CD4-positive, CD25-positive, alpha-beta regulatory T cell (primary cell): ENCODE results near the gene RNF166. TPM values are rescaled to one million over a fixed set of nuclear protein-coding genes. Genes with fewer than 3 reads are reported as not detected.

ENCODE experiments used
- ATAC-seq, 2 donors: fragments of 150-1000 bp; cut with Tn5 transposase; one replicate each; pipeline ENCODE4 v1.10.0; 2021; ENCODE audit warnings: low read depth in 2 of 2, moderate number of reproducible peaks in 2 of 2, moderate library complexity in 1 of 2
- DNase-seq, 3 donors: peaks; one replicate each; pipeline versions ENCODE4 v3.0.0 to v3.0.0-alpha.2; 2012 to 2022; ENCODE audit warnings: mixed read lengths in 1 of 3
- H3K27ac ChIP-seq: one replicate; pipeline ENCODE4 v1.7.0; 2013; ENCODE audit warnings: mild to moderate bottlenecking, low read length; ENCODE audit not compliant: insufficient read depth, poor library complexity, severe bottlenecking
- H3K27me3 ChIP-seq: one replicate; pipeline ENCODE4 v1.7.0; 2013; ENCODE audit warnings: low read length; ENCODE audit not compliant: control insufficient read depth, insufficient read depth
- H3K36me3 ChIP-seq: one replicate; pipeline ENCODE4 v1.7.0; 2013; ENCODE audit warnings: mild to moderate bottlenecking, low read length, moderate library complexity; ENCODE audit not compliant: control insufficient read depth, insufficient read depth
- H3K4me1 ChIP-seq: 2 replicates; pipeline ENCODE4 v1.7.0; 2013; ENCODE audit warnings: mild to moderate bottlenecking, low read length; ENCODE audit not compliant: insufficient read depth, control insufficient read depth, poor library complexity, severe bottlenecking
- H3K4me3 ChIP-seq: one replicate; pipeline ENCODE4 v1.7.0; 2013; ENCODE audit warnings: low read depth, mild to moderate bottlenecking, low read length, moderate library complexity
- H3K9me3 ChIP-seq, 2 experiments: 1 replicate in 1 of 2; 2 replicates in 1 of 2; pipeline ENCODE4 v1.7.0; 2013; ENCODE audit warnings: low read length in 2 of 2, mild to moderate bottlenecking in 1 of 2, moderate library complexity in 1 of 2; ENCODE audit not compliant: control insufficient read depth in 2 of 2
- H3K27ac Mint-ChIP-seq, 3 donors: one replicate each; pipeline ENCODE4 v1.8.0; 2020 to 2022; ENCODE audit warnings: mild to moderate bottlenecking in 3 of 3, mixed read lengths in 3 of 3, moderate library complexity in 2 of 3
- H3K27me3 Mint-ChIP-seq: one replicate; pipeline ENCODE4 v1.8.0; 2022; ENCODE audit warnings: mild to moderate bottlenecking, mixed read lengths
- H3K36me3 Mint-ChIP-seq: one replicate; pipeline ENCODE4 v1.8.0; 2020; ENCODE audit warnings: mixed read lengths
- H3K4me1 Mint-ChIP-seq, 4 donors: one replicate each; pipeline ENCODE4 v1.8.0; 2020 to 2022; ENCODE audit warnings: mixed read lengths in 4 of 4, mild to moderate bottlenecking in 1 of 4
- H3K4me3 Mint-ChIP-seq, 4 donors: one replicate each; pipeline ENCODE4 v1.8.0; 2020 to 2022; ENCODE audit warnings: mild to moderate bottlenecking in 4 of 4, mixed read lengths in 4 of 4, moderate library complexity in 3 of 4
- H3K9me3 Mint-ChIP-seq, 7 donors: one replicate each; pipeline ENCODE4 v1.8.0; 2020 to 2022; ENCODE audit warnings: mixed read lengths in 7 of 7, mild to moderate bottlenecking in 3 of 7, moderate library complexity in 2 of 7
- polyA plus RNA-seq, 4 donors: library from polyadenylated mRNA; unstranded; fragments of 300-500 nt; fragmentation: Illumina TruSeq; gene quantifications; one replicate each; pipeline ENCODE4 v1.2.3, GENCODE V29; 2021
- total RNA-seq: library from RNA; stranded (reverse); gene quantifications from one replicate; pipeline ENCODE4 v1.2.3, GENCODE V29; 2022

The RNF166 gene
- total and polyA plus RNA-seq, 5 donors from 2014 or later: 63.6 to 420 (median 98.0) TPM

DNA sequence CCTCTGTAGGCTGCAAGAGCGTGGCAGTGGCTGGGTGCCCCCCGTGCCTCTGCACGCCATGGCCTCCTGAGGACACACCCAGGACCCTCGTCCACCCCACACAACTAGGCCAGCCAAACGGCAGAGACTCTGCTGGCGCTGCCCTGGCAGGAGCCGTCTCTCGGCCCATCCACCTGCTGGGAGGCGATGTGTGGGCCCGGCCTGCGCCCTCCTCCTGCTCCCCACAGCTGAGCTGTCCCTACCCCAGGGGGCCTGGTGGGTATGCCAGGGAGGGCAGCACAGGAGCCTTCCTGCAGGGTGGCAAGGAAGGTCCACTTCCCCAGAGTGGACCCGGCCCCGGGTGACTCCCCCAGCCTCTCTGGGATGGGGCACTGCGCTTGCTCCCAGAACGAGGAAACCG is 7.0 kb downstream of the RNF166 start:
- Mint-ChIP-seq H3K36me3 (peaks cover 8% of the 10 kb centered on the region), H3K4me1 (peaks cover 0 to 67% (median 18%) of the 10 kb centered on the region in 4 donors), H3K9me3 (peaks cover 0 to 4% (median 0%) of the 10 kb centered on the region in 7 donors), H3K27me3 (peaks cover 5% of the 10 kb centered on the region), H3K27ac (peak overlapping the region; percentile 60 to 96 (median 95)), H3K4me3 (no peak overlapping the region)
- H3K36me3 ChIP-seq: peaks cover 37% of the 10 kb centered on the region
- no peaks in the 10 kb centered on the region for H3K27me3 ChIP-seq
- no peak for DNase-seq
- ATAC-seq: no peak
- H3K4me1 ChIP-seq: peaks cover 69% of the 10 kb centered on the region
- H3K9me3 ChIP-seq: no peaks in the 10 kb centered on the region
- H3K4me3 ChIP-seq: no peak overlapping the region
- H3K27ac ChIP-seq: peak overlapping the region; percentile 92

DNA sequence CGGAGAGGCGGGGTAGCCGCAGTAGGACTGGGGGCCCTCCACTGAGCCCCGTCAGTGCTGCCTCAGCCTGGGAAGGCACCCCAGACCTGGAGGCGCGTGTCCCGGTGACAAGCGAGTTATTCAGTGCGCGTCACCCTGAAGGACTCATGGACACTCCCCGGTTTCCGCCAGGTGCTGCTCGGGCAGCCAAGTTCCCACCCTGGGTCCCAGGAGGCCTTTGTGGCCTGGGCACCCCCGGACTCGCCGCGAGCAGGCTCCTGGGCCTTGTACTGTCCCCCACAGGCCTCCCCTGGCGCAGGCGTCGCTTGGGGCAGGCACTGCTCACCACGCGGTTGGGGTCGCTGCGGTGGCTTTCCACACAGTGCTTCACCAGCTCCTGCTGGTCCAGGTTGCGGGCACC is 7.6 kb downstream of the RNF166 start:
- Histone ChIP-seq H3K27me3 (no peaks in the 10 kb centered on the region), H3K27ac (peak overlapping the region; percentile 92), H3K4me1 (peaks cover 69% of the 10 kb centered on the region), H3K4me3 (no peak overlapping the region), H3K9me3 (no peaks in the 10 kb centered on the region), H3K36me3 (peaks cover 37% of the 10 kb centered on the region)
- H3K27me3 Mint-ChIP-seq: peaks cover 5% of the 10 kb centered on the region
- ATAC-seq (no peak), DNase-seq (no peak)
- peak overlapping the region in 1 of 3 donors; percentile 52 for H3K27ac Mint-ChIP-seq
- peaks cover 0 to 3% (median 0%) of the 10 kb centered on the region in 7 donors for H3K9me3 Mint-ChIP-seq
- peak overlapping the region; percentile 33 to 71 (median 54) for H3K4me3 Mint-ChIP-seq
- H3K4me1 Mint-ChIP-seq: peaks cover 0 to 65% (median 15%) of the 10 kb centered on the region in 4 donors
- peaks cover 8% of the 10 kb centered on the region for H3K36me3 Mint-ChIP-seq

DNA sequence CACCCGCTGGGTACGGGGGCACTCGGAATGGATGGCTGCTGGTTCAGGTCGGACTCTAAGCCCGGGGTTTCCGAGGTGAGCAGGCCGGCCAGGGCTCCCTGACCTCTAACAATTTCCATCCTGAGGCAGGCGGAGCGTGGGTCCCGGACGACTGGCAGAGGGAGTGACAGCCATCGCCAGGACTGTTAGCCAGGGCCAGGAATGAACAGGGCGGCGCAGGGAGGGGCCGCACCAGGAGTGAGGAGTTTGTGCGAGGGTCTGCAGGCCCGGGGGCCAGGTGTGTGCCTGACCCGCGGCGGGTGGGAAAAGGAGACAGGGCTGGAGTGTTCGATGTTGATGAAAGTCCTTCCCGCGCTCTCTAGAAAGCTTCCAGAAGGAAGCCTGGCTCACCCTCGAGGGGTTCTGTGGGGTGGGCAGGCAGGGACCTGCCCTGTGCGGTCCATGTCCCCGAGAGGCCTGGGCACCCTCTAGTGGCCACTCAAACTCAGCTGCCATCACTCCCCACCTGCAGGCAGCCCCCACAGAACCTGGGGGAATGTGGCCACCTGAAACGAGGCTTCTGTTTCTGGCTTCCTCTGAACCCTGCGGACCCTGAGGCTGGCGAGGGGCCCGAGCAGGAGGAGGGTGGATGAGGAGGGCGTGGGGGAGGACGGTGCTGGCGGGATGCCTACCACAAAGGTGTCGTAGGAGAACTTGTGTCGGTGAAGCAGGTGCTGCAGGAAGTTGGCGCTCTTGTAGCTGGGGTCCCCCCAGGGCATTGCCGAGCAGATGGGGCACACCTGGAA is 8.2 kb downstream of the RNF166 start:
- H3K27ac ChIP-seq: peak overlapping the region; percentile 92
- H3K36me3 ChIP-seq: peaks cover 37% of the 10 kb centered on the region
- H3K27me3 ChIP-seq: no peaks in the 10 kb centered on the region
- peaks cover 69% of the 10 kb centered on the region for H3K4me1 ChIP-seq
- ATAC-seq (no peak), DNase-seq (peak in 2 of 3 donors; percentile 32 to 40)
- no peaks in the 10 kb centered on the region for H3K9me3 ChIP-seq
- H3K4me3 Mint-ChIP-seq: peak overlapping the region; percentile 33 to 71 (median 54)
- H3K9me3 Mint-ChIP-seq: peaks cover 0 to 3% (median 0%) of the 10 kb centered on the region in 7 donors
- H3K27me3 Mint-ChIP-seq: peaks cover under 1% of the 10 kb centered on the region
- H3K27ac Mint-ChIP-seq: peak overlapping the region in 2 of 3 donors; percentile 80 to 83
- peaks cover 8% of the 10 kb centered on the region for H3K36me3 Mint-ChIP-seq
- peaks cover 0 to 63% (median 13%) of the 10 kb centered on the region in 4 donors for H3K4me1 Mint-ChIP-seq
- H3K4me3 ChIP-seq: no peak overlapping the region

DNA sequence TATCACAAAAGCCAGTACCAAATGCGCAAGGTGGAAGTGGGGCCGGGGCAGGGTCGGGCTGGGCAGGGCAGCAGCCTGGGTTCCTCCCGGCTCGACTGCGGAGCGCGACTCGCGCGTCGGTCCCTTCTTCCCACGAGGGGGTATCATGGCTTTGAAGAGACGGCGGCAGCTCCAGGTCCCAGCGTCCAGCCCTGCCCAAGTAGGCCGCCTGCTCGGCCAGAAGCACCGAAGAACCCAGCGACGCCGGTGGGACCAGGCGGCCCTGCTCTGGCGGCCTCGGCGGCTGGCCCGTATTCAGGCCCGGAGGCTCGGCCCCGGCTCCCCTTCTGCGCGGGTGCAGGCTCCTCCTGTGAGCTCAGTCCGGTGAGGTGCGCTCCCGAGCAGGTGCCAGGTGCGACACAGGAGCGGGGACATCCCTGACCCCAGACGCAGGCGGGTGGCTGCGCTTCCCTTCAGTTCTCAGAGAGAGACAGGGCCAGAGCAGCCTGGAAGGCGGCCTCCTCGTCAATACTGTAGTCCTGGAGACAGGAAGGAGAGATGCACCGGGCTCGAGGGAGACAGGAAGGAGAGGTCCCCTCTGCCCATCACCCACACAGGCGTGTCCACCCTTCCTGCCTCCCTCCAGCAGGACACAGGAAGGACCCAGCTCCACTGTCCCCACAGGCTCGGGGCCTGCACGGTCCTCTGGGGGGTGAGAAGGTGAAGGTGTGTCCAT is 8.9 kb downstream of the RNF166 start:
- peak overlapping the region in 2 of 4 donors; percentile 28 to 71 for H3K4me3 Mint-ChIP-seq
- Histone ChIP-seq H3K36me3 (peaks cover 37% of the 10 kb centered on the region), H3K27me3 (no peaks in the 10 kb centered on the region), H3K4me3 (no peak overlapping the region), H3K4me1 (peaks cover 69% of the 10 kb centered on the region), H3K27ac (peak overlapping the region; percentile 5), H3K9me3 (no peaks in the 10 kb centered on the region)
- ATAC-seq (no peak), DNase-seq (no peak)
- H3K4me1 Mint-ChIP-seq: peaks cover 0 to 63% (median 14%) of the 10 kb centered on the region in 4 donors
- H3K9me3 Mint-ChIP-seq: peaks cover 0 to 3% (median 0%) of the 10 kb centered on the region in 7 donors
- peaks cover 3% of the 10 kb centered on the region for H3K36me3 Mint-ChIP-seq
- H3K27me3 Mint-ChIP-seq: no peaks in the 10 kb centered on the region
- peak overlapping the region in 2 of 3 donors; percentile 80 to 83 for H3K27ac Mint-ChIP-seq

DNA sequence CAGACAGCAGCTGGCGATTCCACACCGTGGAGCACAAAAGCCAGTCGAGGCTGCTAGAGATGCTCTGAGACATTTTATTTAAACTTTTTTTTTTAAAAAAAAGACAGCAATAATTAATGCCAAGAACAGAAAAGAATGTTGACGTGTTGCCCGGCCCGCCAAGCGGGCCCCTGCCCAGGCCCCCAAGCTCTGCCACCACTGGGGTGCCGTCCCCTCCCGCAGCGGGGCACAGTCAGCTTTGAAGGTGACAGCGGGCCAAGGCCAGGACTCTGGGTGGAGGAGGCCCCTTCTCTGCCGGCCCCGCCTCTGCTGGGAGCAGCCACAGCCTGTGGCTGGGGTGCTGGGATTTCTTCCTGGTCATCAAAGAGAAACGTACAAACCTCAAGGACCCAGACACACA is 9.8 kb downstream of the RNF166 start:
- Histone ChIP-seq H3K27ac (peak overlapping the region; percentile 5), H3K4me3 (no peak overlapping the region), H3K4me1 (peaks cover 69% of the 10 kb centered on the region), H3K9me3 (no peaks in the 10 kb centered on the region), H3K27me3 (no peaks in the 10 kb centered on the region), H3K36me3 (peaks cover 37% of the 10 kb centered on the region)
- Mint-ChIP-seq H3K36me3 (peaks cover 3% of the 10 kb centered on the region), H3K4me3 (peak overlapping the region in 1 of 4 donors; percentile 38), H3K27ac (no peak overlapping the region), H3K27me3 (no peaks in the 10 kb centered on the region), H3K9me3 (peaks cover 0 to 2% (median 0%) of the 10 kb centered on the region in 7 donors), H3K4me1 (peaks cover 0 to 63% (median 15%) of the 10 kb centered on the region in 4 donors)
- ATAC-seq: no peak
- no peak for DNase-seq

DNA sequence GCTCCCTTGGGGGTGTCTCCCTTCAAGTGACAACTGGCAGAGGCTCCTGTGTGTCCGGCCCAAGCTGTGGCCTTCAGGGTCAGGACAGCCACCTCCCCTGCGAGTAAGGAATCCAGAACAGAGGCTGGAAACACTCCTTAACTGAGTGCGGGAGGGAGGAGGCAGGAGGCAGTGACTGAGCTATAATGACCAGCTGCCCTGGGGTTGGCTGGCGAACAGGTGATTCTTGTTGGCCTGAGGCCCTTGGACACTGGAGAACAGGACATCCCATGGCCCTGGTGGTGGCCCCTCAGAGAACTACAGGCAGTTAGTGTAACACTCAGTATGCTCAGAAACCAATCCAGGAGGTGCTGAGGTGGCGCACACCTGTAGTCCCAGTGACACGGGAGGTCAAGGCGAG is 10.5 kb downstream of the RNF166 start:
- Mint-ChIP-seq H3K4me1 (peaks cover 0 to 65% (median 17%) of the 10 kb centered on the region in 4 donors), H3K9me3 (peaks cover 0 to 2% (median 0%) of the 10 kb centered on the region in 7 donors), H3K27me3 (no peaks in the 10 kb centered on the region), H3K27ac (peak overlapping the region; percentile 56 to 80 (median 62)), H3K36me3 (peaks cover 3% of the 10 kb centered on the region), H3K4me3 (peak overlapping the region in 1 of 4 donors; percentile 41)
- Histone ChIP-seq H3K4me1 (peaks cover 70% of the 10 kb centered on the region), H3K9me3 (no peaks in the 10 kb centered on the region), H3K4me3 (no peak overlapping the region), H3K27me3 (no peaks in the 10 kb centered on the region), H3K27ac (peak overlapping the region; percentile 14), H3K36me3 (peaks cover 37% of the 10 kb centered on the region)
- no peak for DNase-seq
- ATAC-seq: no peak

GRCh38 chr16:88695218-88695617 is 11.0 kb downstream of the RNF166 start:
- H3K4me3 Mint-ChIP-seq: no peak overlapping the region
- no peaks in the 10 kb centered on the region for H3K27me3 Mint-ChIP-seq
- H3K36me3 Mint-ChIP-seq: peaks cover 3% of the 10 kb centered on the region
- ATAC-seq: no peak
- no peak for DNase-seq
- H3K27ac Mint-ChIP-seq: peak overlapping the region in 2 of 3 donors; percentile 56 to 80
- Histone ChIP-seq H3K9me3 (no peaks in the 10 kb centered on the region), H3K27ac (peak overlapping the region; percentile 14), H3K27me3 (no peaks in the 10 kb centered on the region), H3K4me3 (no peak overlapping the region), H3K36me3 (peaks cover 37% of the 10 kb centered on the region), H3K4me1 (peaks cover 70% of the 10 kb centered on the region)
- H3K9me3 Mint-ChIP-seq: peaks cover 0 to 2% (median 0%) of the 10 kb centered on the region in 7 donors
- H3K4me1 Mint-ChIP-seq: peaks cover 0 to 66% (median 17%) of the 10 kb centered on the region in 4 donors
